ENCODE results near the gene CATSPERZ.

- TF ChIP-seq TAF1 (IDR thresholded peaks at IDR 0.05; ENCODE audit: low read depth, low read length) = no peak
- TF ChIP-seq, protein P1, sequence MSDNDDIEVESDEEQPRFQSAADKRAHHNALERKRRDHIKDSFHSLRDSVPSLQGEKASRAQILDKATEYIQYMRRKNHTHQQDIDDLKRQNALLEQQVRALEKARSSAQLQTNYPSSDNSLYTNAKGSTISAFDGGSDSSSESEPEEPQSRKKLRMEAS (IDR thresholded peaks at IDR 0.05) = no peak
- no peak for TF ChIP-seq TBP (IDR thresholded peaks at IDR 0.05; ENCODE audit: low read depth, low read length)
- TF ChIP-seq, protein P2, sequence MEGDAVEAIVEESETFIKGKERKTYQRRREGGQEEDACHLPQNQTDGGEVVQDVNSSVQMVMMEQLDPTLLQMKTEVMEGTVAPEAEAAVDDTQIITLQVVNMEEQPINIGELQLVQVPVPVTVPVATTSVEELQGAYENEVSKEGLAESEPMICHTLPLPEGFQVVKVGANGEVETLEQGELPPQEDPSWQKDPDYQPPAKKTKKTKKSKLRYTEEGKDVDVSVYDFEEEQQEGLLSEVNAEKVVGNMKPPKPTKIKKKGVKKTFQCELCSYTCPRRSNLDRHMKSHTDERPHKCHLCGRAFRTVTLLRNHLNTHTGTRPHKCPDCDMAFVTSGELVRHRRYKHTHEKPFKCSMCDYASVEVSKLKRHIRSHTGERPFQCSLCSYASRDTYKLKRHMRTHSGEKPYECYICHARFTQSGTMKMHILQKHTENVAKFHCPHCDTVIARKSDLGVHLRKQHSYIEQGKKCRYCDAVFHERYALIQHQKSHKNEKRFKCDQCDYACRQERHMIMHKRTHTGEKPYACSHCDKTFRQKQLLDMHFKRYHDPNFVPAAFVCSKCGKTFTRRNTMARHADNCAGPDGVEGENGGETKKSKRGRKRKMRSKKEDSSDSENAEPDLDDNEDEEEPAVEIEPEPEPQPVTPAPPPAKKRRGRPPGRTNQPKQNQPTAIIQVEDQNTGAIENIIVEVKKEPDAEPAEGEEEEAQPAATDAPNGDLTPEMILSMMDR (IDR thresholded peaks at IDR 0.05; ENCODE audit: control extremely low read depth in 1 of 3, insufficient read depth in 1 of 3, low read depth in 1 of 3, low read length in 3 of 3) = no peak
- TF ChIP-seq POLR2A (IDR thresholded peaks at IDR 0.05; ENCODE audit: control extremely low read depth in 1 of 2, low read depth in 2 of 2, low read length in 2 of 2) = no peak
- TF ChIP-seq YY1 (IDR thresholded peaks at IDR 0.05; ENCODE audit: low read depth, low read length) = no peak
- TF ChIP-seq EGR1 (IDR thresholded peaks at IDR 0.05; ENCODE audit: borderline replicate concordance, low read depth, low read length) = no peak
Measured at GRCh38 chr11:64258946-64259532, 41.1 kb upstream of the CATSPERZ start.
